Right lobe of liver (tissue), 6 donors: ENCODE measurements around the gene OSBPL10. TPM values are rescaled to one million over a fixed set of nuclear protein-coding genes. Genes with fewer than 3 reads are reported as not detected.

Experiments
- ATAC-seq, 4 donors: fragments of 200-7000 bp; cut with Tn5 transposase; one replicate each; pipeline ENCODE4 v1.9.1; 2020; ENCODE audit warnings: mild to moderate bottlenecking in 4 of 4, moderate library complexity in 4 of 4
- DNase-seq, 3 donors: peaks; one replicate each; pipeline ENCODE4 v3.0.0-alpha.2; 2020
- H3K27ac ChIP-seq, 3 donors: fragments of 200-600 bp; one replicate each; pipeline ENCODE4 v1.8.0; 2022
- H3K27me3 ChIP-seq, 2 donors: fragments of 200-600 bp; one replicate each; pipeline ENCODE4 v1.8.0; 2022
- H3K36me3 ChIP-seq, 4 donors: fragments of 200-600 bp; sonication (generic) in 1 of 4; one replicate each; pipeline versions ENCODE4 v1.5.1 to v1.8.0; 2017 to 2022; ENCODE audit warnings: control low read depth in 1 of 4
- H3K4me1 ChIP-seq, 4 donors: fragments of 200-600 bp; sonication (generic) in 1 of 4; one replicate each; pipeline versions ENCODE4 v1.5.1 to v1.8.0; 2017 to 2022; ENCODE audit warnings: control low read depth in 1 of 4
- H3K4me3 ChIP-seq, 3 donors: fragments of 200-600 bp; one replicate each; pipeline ENCODE4 v1.8.0; 2022
- H3K9me3 ChIP-seq, 4 donors: fragments of 200-600 bp; sonication (generic) in 1 of 4; one replicate each; pipeline versions ENCODE4 v1.5.1 to v1.8.0; 2017 to 2022; ENCODE audit warnings: control low read depth in 1 of 4
- POLR2A ChIP-seq: fragments of 450-650 bp; IDR thresholded peaks from one replicate; pipeline ENCODE4 v1.6.1; 2017; ENCODE audit warnings: antibody characterized with exemption, mild to moderate bottlenecking
- WGBS: methylation state at CpG from one replicate; pipeline ENCODE4 v1.1.6; 2018; ENCODE audit warnings: low coverage, low lambda C conversion rate; ENCODE audit not compliant: insufficient coverage; ENCODE audit errors: missing lambda C conversion rate; 5-methylcytosine and 5-hydroxymethylcytosine counted together
- intact Hi-C, 2 donors: fragments of 100-400 bp; cut with DNase I; formaldehyde crosslinking; loops; one replicate each; pipeline versions ENCODE4 v1.11.2 to v1.14.1; 2022
- total RNA-seq, 6 experiments: library from RNA; depleted of rRNA in 2 of 6; stranded (reverse); fragments of >200 nt in 2 of 6; fragmentation: NEBNext Ultra II Directional in 3 of 6; extraction: Animal tissue kit (Norgen Biotek cat#: 25700) in 3 of 6; gene quantifications; one replicate each; pipeline versions ENCODE4 v1.1.0 to v1.2.4, GENCODE V29; 2016 to 2023
- TF ChIP-seq, protein P1 (sequence below), 4 donors: fragments of 200-600 bp in 3 of 4; fragments of 450-650 bp in 1 of 4; IDR thresholded peaks; one replicate each; pipeline versions ENCODE4 v1.5.1 to v1.8.0; 2016 to 2022; ENCODE audit warnings: antibody characterized with exemption in 4 of 4, mild to moderate bottlenecking in 2 of 4
- donor health status: DM: no; HTN: yes; CAD: no.
- donor health status: DM: no; HTN: no; CAD: no.
- donor health status: DM: no; HTN: no; CAD: no.
- donor health status: DM: no; HTN: yes; CAD: no.
- donor health status: DM: no; HTN: yes; CAD: no.

The OSBPL10 gene
- total RNA-seq, 6 experiments from 2014 or later, result 2.2 to 13.0 (median 3.7) TPM

DNA sequence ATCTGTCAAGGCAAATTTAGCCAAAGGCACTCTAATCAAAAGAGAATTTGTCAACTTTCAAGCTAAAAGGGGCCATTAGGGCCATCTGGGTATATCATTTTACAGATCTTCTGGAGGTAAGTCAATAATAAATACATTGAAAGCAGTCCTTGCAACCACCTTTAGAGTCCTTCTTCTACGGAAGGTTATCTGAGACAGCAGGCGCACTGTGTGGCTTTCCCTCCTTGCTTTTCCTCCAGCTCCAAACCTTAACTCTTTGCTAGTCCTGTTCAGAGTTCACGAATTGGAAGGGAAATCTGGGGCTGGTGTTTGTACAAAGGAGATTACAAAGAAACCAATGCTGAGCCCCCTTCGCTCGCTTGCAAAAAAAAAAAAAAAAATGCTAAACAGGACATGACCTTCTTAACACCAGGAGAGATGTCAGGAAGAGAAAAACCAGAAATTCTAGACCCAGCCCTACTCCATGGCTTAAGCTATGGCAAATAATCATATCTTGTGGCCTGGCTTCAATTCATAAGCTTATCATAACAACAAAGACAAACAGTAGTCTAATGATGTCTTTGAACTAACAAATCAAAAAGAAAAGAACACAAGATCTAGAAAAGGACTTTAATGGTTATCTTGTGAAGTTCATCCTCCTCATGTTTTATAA is 232.7 kb downstream of the OSBPL10 start:
- Histone ChIP-seq H3K9me3 (no peaks in the 10 kb centered on the region), H3K27me3 (no peaks in the 10 kb centered on the region), H3K27ac (no peak overlapping the region), H3K4me1 (no peaks in the 10 kb centered on the region), H3K4me3 (no peak overlapping the region), H3K36me3 (no peaks in the 10 kb centered on the region)
- no peak for TF ChIP-seq POLR2A
- TF ChIP-seq, protein P1, sequence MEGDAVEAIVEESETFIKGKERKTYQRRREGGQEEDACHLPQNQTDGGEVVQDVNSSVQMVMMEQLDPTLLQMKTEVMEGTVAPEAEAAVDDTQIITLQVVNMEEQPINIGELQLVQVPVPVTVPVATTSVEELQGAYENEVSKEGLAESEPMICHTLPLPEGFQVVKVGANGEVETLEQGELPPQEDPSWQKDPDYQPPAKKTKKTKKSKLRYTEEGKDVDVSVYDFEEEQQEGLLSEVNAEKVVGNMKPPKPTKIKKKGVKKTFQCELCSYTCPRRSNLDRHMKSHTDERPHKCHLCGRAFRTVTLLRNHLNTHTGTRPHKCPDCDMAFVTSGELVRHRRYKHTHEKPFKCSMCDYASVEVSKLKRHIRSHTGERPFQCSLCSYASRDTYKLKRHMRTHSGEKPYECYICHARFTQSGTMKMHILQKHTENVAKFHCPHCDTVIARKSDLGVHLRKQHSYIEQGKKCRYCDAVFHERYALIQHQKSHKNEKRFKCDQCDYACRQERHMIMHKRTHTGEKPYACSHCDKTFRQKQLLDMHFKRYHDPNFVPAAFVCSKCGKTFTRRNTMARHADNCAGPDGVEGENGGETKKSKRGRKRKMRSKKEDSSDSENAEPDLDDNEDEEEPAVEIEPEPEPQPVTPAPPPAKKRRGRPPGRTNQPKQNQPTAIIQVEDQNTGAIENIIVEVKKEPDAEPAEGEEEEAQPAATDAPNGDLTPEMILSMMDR (IDR thresholded peaks at IDR 0.05), result no peak
- intact Hi-C loops, result no loop called here
- ATAC-seq, result no peak
- WGBS, result 36% methylated on average over 5 of the region's 5 CpGs
- no peak for DNase-seq

DNA sequence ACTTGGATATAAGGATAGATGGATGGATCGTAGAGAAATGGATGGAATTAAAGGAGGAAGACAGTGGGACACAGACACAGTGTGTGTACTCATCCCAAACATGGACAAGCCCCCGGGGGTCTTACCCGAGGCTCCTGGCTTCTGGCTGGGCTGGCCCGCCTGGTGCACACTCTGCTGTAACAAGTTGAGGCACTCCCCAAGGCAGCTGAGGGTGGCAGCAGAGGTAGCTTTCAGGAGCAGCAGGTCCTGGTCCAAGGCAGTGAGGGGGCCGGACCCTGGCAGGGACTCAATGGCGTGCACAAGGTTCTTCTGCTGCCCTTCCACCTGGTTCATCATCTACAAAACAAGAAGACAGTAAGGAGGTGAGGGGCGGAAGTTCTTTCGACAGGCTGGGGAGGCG is 233.3 kb downstream of the OSBPL10 start:
- no peaks in the 10 kb centered on the region for H3K9me3 ChIP-seq
- H3K4me3 ChIP-seq, result no peak overlapping the region
- WGBS, result 81% methylated on average over 7 of the region's 9 CpGs
- intact Hi-C loops, result no loop called here
- no peak for DNase-seq
- H3K27me3 ChIP-seq, result no peaks in the 10 kb centered on the region
- H3K36me3 ChIP-seq, result no peaks in the 10 kb centered on the region
- TF ChIP-seq POLR2A, result no peak
- TF ChIP-seq, protein P1 (IDR thresholded peaks at IDR 0.05), result no peak
- H3K27ac ChIP-seq, result no peak overlapping the region
- no peaks in the 10 kb centered on the region for H3K4me1 ChIP-seq
- no peak for ATAC-seq

DNA sequence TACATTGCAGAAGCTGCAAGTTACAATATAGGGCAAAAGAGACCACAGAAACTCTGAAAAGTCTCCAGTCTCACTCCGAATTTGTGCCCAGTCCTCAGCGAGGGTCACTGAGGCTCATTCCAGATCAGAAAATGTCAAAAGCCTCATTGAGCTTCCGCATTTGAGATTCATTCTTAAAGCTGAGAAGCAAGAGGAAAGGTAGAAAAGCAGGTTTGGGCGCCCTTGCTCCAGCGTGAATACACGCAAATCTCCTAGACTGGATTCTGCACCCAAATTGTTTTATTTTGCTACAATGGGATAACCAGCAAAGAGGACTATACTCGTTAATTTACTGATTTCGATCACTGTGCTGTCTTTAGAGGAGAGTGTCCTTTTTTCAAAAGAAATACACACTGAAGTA is 236.1 kb downstream of the OSBPL10 start:
- H3K9me3 ChIP-seq, result no peaks in the 10 kb centered on the region
- H3K27ac ChIP-seq, result no peak overlapping the region
- H3K4me1 ChIP-seq, result no peaks in the 10 kb centered on the region
- ATAC-seq (no peak), DNase-seq (no peak)
- intact Hi-C loops, result no loop called here
- WGBS, result 78% methylated on average over 7 of the region's 8 CpGs
- H3K4me3 ChIP-seq, result no peak overlapping the region
- no peaks in the 10 kb centered on the region for H3K27me3 ChIP-seq
- no peaks in the 10 kb centered on the region for H3K36me3 ChIP-seq
- TF ChIP-seq, protein P1 (IDR thresholded peaks at IDR 0.05), result no peak
- no peak for TF ChIP-seq POLR2A

DNA sequence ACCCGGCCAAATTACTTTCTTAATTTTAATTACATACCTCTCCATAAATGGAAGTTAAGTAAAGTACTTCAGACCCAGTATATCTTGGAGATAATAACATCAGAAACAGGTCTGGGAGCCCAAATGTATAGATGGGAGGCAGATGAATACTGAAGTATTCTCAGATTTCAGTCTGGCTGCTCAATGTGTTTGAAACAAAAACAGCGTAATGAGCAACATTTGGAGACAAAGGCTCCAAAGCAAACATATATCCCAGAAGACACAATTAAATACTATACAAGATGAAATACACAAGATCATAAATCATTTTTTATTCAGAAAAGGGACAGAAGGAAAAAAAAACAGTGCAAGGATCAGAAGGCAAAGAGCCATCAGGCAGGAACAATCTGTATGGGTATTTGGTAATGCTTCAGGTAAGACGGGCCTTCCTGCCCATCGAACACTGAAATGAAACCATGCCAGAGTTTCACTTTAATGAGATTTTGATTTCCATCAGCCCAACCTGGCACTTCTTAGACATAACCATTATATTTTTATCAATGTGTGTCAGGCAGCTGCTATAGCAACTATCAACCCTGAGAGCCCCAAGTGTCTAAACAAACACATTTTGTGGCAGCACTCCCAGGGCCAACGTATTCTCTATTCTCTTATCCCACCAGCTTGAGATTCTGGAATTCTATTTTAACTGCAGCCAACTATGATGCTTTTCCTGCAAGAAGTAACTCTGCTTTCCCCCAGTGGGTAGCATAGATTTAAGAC is 237.6 kb downstream of the OSBPL10 start:
- WGBS, result 75% methylated on average over 5 of the region's 5 CpGs
- DNase-seq, result no peak
- Histone ChIP-seq H3K4me1 (no peaks in the 10 kb centered on the region), H3K27ac (no peak overlapping the region), H3K27me3 (no peaks in the 10 kb centered on the region), H3K9me3 (no peaks in the 10 kb centered on the region), H3K36me3 (no peaks in the 10 kb centered on the region), H3K4me3 (no peak overlapping the region)
- no peak for ATAC-seq
- TF ChIP-seq, protein P1 (IDR thresholded peaks at IDR 0.05), result no peak
- TF ChIP-seq POLR2A, result no peak
- intact Hi-C loops, result no loop called here
